RWPE2 (cell line): Measurements from ENCODE around the gene CES3.
A peak's percentile ranks its signal among the peaks of the same experiment; 100 is the strongest.

ENCODE experiments used
- ATAC-seq: fragments of 200-7000 bp; cut with Tn5 transposase; 3 replicates; pipeline ENCODE4 v1.9.1; 2021; ENCODE audit warnings: low read depth
- DNase-seq: peaks from one replicate; pipeline ENCODE4 v3.0.0-alpha.2; 2020; ENCODE audit warnings: low spot score
- H3K27ac ChIP-seq: fragments of 450-650 bp; 2 replicates; pipeline ENCODE4 v1.5.1; 2017; ENCODE audit warnings: mild to moderate bottlenecking; ENCODE audit not compliant: poor library complexity, severe bottlenecking
- H3K27me3 ChIP-seq: fragments of 250-450 bp; sonication (Bioruptor Pico); 2 replicates; pipeline ENCODE4 v1.5.1; 2021; ENCODE audit warnings: mild to moderate bottlenecking, moderate library complexity; ENCODE audit not compliant: insufficient read depth, poor library complexity, severe bottlenecking
- H3K36me3 ChIP-seq: fragments of 250-450 bp; sonication (Bioruptor Pico); 2 replicates; pipeline ENCODE4 v1.5.1; 2020; ENCODE audit warnings: low read depth, mild to moderate bottlenecking, moderate library complexity
- H3K4me1 ChIP-seq: fragments of 250-450 bp; sonication (Bioruptor Pico); 2 replicates; pipeline ENCODE4 v1.5.1; 2021; ENCODE audit warnings: mild to moderate bottlenecking, moderate library complexity; ENCODE audit not compliant: insufficient read depth, poor library complexity, severe bottlenecking
- H3K4me3 ChIP-seq: fragments of 250-450 bp; sonication (Bioruptor Pico); 2 replicates; pipeline ENCODE4 v1.5.1; 2021; ENCODE audit warnings: mild to moderate bottlenecking, moderate library complexity; ENCODE audit not compliant: severe bottlenecking
- H3K9me3 ChIP-seq: fragments of 250-450 bp; sonication (Bioruptor Pico); 2 replicates; pipeline ENCODE4 v1.5.1; 2021; ENCODE audit warnings: mild to moderate bottlenecking, moderate library complexity; ENCODE audit not compliant: severe bottlenecking
- TF ChIP-seq, protein P1 (sequence below): fragments of 450-650 bp; IDR thresholded peaks from one replicate; pipeline ENCODE4 v1.5.1; 2017; ENCODE audit warnings: mild to moderate bottlenecking, moderate library complexity; ENCODE audit not compliant: poor library complexity, severe bottlenecking

CES3 gene

DNA sequence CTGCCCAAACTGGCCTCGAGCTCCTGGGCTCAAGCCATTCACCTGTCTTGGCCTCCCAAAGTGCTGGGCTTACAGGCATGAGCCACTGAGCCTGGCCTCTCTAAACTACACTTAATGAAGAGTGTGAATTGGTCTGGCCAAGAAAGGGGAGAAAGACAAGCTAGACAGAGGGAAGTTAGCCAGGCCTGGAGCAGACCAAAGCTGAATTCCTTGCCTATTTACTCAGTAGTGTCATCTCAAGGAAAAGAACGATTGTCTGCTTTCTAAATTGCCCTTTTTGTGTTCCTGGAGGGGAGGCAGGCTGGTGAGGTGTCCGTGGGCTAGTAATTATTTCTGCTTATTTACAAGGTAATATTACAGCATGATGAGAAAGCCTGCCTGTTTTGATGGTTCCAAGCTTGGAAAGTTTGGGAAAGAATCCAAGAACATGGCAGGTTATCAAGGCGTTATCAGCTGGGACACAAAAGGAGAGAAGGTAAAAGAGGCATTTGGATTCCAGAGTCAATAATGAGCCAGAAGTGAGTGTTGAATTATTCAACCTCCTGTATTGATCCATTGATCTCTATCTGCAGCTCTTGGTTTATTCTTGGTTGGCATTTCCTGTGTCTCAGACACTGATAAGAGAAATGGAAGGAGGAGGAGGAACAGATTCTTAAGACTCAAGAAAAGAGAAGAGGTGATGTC, 61.6 kb downstream of the CES3 start:
- Histone ChIP-seq H3K4me3 (no peak overlapping the region), H3K27me3 (no peaks in the 10 kb centered on the region), H3K27ac (no peak overlapping the region), H3K9me3 (no peaks in the 10 kb centered on the region), H3K36me3 (no peaks in the 10 kb centered on the region), H3K4me1 (no peaks in the 10 kb centered on the region)
- DNase-seq (peak; percentile 16), ATAC-seq (no peak)
- TF ChIP-seq, protein P1, sequence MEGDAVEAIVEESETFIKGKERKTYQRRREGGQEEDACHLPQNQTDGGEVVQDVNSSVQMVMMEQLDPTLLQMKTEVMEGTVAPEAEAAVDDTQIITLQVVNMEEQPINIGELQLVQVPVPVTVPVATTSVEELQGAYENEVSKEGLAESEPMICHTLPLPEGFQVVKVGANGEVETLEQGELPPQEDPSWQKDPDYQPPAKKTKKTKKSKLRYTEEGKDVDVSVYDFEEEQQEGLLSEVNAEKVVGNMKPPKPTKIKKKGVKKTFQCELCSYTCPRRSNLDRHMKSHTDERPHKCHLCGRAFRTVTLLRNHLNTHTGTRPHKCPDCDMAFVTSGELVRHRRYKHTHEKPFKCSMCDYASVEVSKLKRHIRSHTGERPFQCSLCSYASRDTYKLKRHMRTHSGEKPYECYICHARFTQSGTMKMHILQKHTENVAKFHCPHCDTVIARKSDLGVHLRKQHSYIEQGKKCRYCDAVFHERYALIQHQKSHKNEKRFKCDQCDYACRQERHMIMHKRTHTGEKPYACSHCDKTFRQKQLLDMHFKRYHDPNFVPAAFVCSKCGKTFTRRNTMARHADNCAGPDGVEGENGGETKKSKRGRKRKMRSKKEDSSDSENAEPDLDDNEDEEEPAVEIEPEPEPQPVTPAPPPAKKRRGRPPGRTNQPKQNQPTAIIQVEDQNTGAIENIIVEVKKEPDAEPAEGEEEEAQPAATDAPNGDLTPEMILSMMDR = no peak

DNA sequence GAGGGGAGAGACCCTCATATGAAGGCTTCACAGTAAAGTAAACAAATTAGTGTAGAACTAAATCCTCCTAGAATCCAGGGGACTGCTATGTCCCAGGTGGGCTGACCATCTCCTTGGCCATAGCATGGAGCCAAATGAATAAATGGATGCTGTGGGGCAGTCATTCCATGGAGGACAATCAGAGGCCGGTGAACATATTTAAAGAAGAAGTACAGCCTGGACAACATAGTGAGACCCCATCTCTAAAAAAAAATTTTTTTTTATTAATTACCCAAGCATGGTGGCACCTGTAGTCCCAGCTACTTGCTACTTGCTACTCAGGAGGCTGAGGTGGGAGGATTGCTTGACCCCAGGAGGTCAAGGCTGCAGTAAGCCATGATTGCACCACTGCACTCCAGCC, 62.6 kb downstream of the CES3 start:
- Histone ChIP-seq H3K27ac (no peak overlapping the region), H3K27me3 (no peaks in the 10 kb centered on the region)
- TF ChIP-seq, protein P1 = no peak

More for the DNA sequence above, 62.6 kb downstream of the CES3 start:
- H3K9me3 ChIP-seq = no peaks in the 10 kb centered on the region
- DNase-seq (peak; percentile 1), ATAC-seq (no peak)
- no peaks in the 10 kb centered on the region for H3K4me1 ChIP-seq
- H3K4me3 ChIP-seq = no peak overlapping the region
- no peaks in the 10 kb centered on the region for H3K36me3 ChIP-seq
